ENCODE results near the gene FAHD2A.
A peak's percentile ranks its signal among the peaks of the same experiment; 100 is the strongest.
"Not testable (repeated sequence)": the region's sequence is repeated elsewhere in the genome, so short reads cannot be mapped to it uniquely, and the experiment has no call there.

Gene FAHD2A

GRCh38 chr2:95375532-95376150, 26.9 kb upstream of the FAHD2A start:
- DNase-seq (ENCODE audit: low read depth): no peak
- TF ChIP-seq CTCF (IDR thresholded peaks at IDR 0.05; ENCODE audit: insufficient read depth, low read depth, low read length, missing control alignments): no peak
- no peak overlapping the region for H3K4me3 ChIP-seq (ENCODE audit: low read length)

- no peak for TF ChIP-seq CTCF (IDR thresholded peaks at IDR 0.05; ENCODE audit: insufficient read depth, low read depth, low read length, missing control alignments)
Observed at GRCh38 chr2:95376311-95377215, 25.9 kb upstream of the FAHD2A start.

GRCh38 chr2:95377216-95378123, 25.0 kb upstream of the FAHD2A start:
- DNase-seq (ENCODE audit: low read depth): no peak
- no peak overlapping the region for H3K4me3 ChIP-seq (ENCODE audit: low read length)
- no peak for TF ChIP-seq CTCF (IDR thresholded peaks at IDR 0.05; ENCODE audit: insufficient read depth, low read depth, low read length, missing control alignments)

More at GRCh38 chr2:95376311-95377215, 25.9 kb upstream of the FAHD2A start:
- DNase-seq (ENCODE audit: low read depth): no peak
- no peak overlapping the region for H3K4me3 ChIP-seq (ENCODE audit: low read length)

- not testable (repeated sequence) for H3K4me3 ChIP-seq (ENCODE audit: low read length); DNase-seq (ENCODE audit: low read depth)
Observed at GRCh38 chr2:95378281-95378680, 24.2 kb upstream of the FAHD2A start.

GRCh38 chr2:95379371-95379831, 23.1 kb upstream of the FAHD2A start:
- no peak overlapping the region for H3K4me3 ChIP-seq (ENCODE audit: low read length)
- DNase-seq (ENCODE audit: low read depth): no peak
- TF ChIP-seq CTCF (IDR thresholded peaks at IDR 0.05; ENCODE audit: insufficient read depth, low read depth, low read length, missing control alignments): peak; percentile 6

GRCh38 chr2:95380280-95380679, 22.2 kb upstream of the FAHD2A start:
- TF ChIP-seq CTCF (IDR thresholded peaks at IDR 0.05; ENCODE audit: insufficient read depth, low read depth, low read length, missing control alignments): no peak
- no peak for DNase-seq (ENCODE audit: low read depth)
- H3K4me3 ChIP-seq (ENCODE audit: low read length): no peak overlapping the region

- H3K4me3 ChIP-seq (ENCODE audit: low read length): no peak overlapping the region
- no peak for TF ChIP-seq CTCF (IDR thresholded peaks at IDR 0.05; ENCODE audit: insufficient read depth, low read depth, low read length, missing control alignments)
- no peak for DNase-seq (ENCODE audit: low read depth)
Observed at GRCh38 chr2:95380731-95381130, 21.8 kb upstream of the FAHD2A start.
